MM.1S (cell line): ENCODE results near the gene SIDT1.

Source experiments
- DNase-seq: peaks from one replicate; pipeline ENCODE4 v3.0.0-alpha.2; 2015
- H2AFZ ChIP-seq: fragments of 300-600 bp; sonication (generic); 2 replicates; pipeline ENCODE4 v1.6.0; 2016; ENCODE audit warnings: antibody characterized with exemption, low read length
- H3F3A ChIP-seq: fragments of 300-600 bp; sonication (generic); 2 replicates; pipeline ENCODE4 v1.6.1; 2016; ENCODE audit warnings: mild to moderate bottlenecking, antibody characterized with exemption, low read length, moderate library complexity, mixed read lengths; ENCODE audit not compliant: insufficient read depth
- H3K27ac ChIP-seq: fragments of 300-600 bp; sonication (generic); 2 replicates; pipeline ENCODE4 v1.5.1; 2016; ENCODE audit warnings: mild to moderate bottlenecking, low read length
- H3K27me3 ChIP-seq: fragments of 300-600 bp; sonication (generic); replicated peaks from 2 replicates; pipeline ENCODE4 v1.6.0; 2016; ENCODE audit warnings: low read length; ENCODE audit not compliant: insufficient read depth
- H3K36me3 ChIP-seq: fragments of 300-600 bp; sonication (generic); replicated peaks from 2 replicates; pipeline ENCODE4 v1.6.1; 2016; ENCODE audit warnings: mild to moderate bottlenecking, low read length, mixed read lengths; ENCODE audit not compliant: insufficient read depth
- H3K4me1 ChIP-seq: fragments of 300-600 bp; sonication (generic); 2 replicates; pipeline ENCODE4 v1.6.1; 2016; ENCODE audit warnings: low read length, mixed read lengths
- H3K4me2 ChIP-seq: fragments of 300-600 bp; sonication (generic); 2 replicates; pipeline ENCODE4 v1.6.0; 2016; ENCODE audit warnings: low read depth, low read length
- H3K4me3 ChIP-seq: fragments of 300-600 bp; sonication (generic); 2 replicates; pipeline ENCODE4 v1.5.1; 2016; ENCODE audit warnings: low read length, mixed read lengths
- H3K79me2 ChIP-seq: fragments of 300-600 bp; sonication (generic); 2 replicates; pipeline ENCODE4 v1.6.1; 2016; ENCODE audit warnings: mixed run types, low read length, mixed read lengths
- H3K9ac ChIP-seq: fragments of 300-600 bp; sonication (generic); 2 replicates; pipeline ENCODE4 v1.6.1; 2016; ENCODE audit warnings: low read length, mixed read lengths
- H3K9me2 ChIP-seq: fragments of 300-600 bp; sonication (generic); replicated peaks from 2 replicates; pipeline ENCODE4 v1.6.1; 2016; ENCODE audit warnings: mild to moderate bottlenecking, low read length, mixed read lengths; ENCODE audit not compliant: insufficient read depth
- H3K9me3 ChIP-seq: fragments of 300-600 bp; sonication (generic); replicated peaks from 2 replicates; pipeline ENCODE4 v1.6.1; 2016; ENCODE audit warnings: mild to moderate bottlenecking, low read length, mixed read lengths; ENCODE audit not compliant: insufficient read depth
- H4K20me1 ChIP-seq: fragments of 300-600 bp; sonication (generic); 2 replicates; pipeline ENCODE4 v1.6.1; 2016; ENCODE audit warnings: mild to moderate bottlenecking, low read length, moderate library complexity, mixed read lengths; ENCODE audit not compliant: insufficient read depth
- CTCF ChIP-seq: fragments of 300-600 bp; sonication (generic); IDR thresholded peaks from 2 replicates; pipeline ENCODE4 v1.5.1; 2016; ENCODE audit warnings: antibody characterized with exemption, low read length, mixed read lengths
- EZH2 ChIP-seq: fragments of 300-600 bp; sonication (generic); optimal IDR thresholded peaks from 2 replicates; pipeline ENCODE3; 2017; ENCODE audit warnings: low read depth, mild to moderate bottlenecking, antibody characterized with exemption, low read length, mixed read lengths
- EZH2phosphoT487 ChIP-seq: fragments of 300-600 bp; sonication (generic); IDR thresholded peaks from 2 replicates; pipeline ENCODE4 v1.6.1; 2018; ENCODE audit warnings: antibody characterized with exemption, low read length

SIDT1 gene

GRCh38 chr3:113643583-113643982, 111.2 kb downstream of the SIDT1 start:
- DNase-seq: no peak
- TF ChIP-seq CTCF: no peak
- no peak for TF ChIP-seq EZH2phosphoT487
- no peak for TF ChIP-seq EZH2
- no peaks in the 10 kb centered on the region for H3K79me2 ChIP-seq
- H3K4me2 ChIP-seq: no peak overlapping the region
- H4K20me1 ChIP-seq: no peaks in the 10 kb centered on the region
- no peaks in the 10 kb centered on the region for H3F3A ChIP-seq
- H3K27me3 ChIP-seq: no peaks in the 10 kb centered on the region
- H3K4me1 ChIP-seq: peaks cover 6% of the 10 kb centered on the region; the same call in 1 of the 2 replicates
- H3K9me2 ChIP-seq: no peaks in the 10 kb centered on the region
- H3K9me3 ChIP-seq: no peaks in the 10 kb centered on the region
- H3K4me3 ChIP-seq: no peak overlapping the region
- H3K9ac ChIP-seq: no peak overlapping the region
- no peaks in the 10 kb centered on the region for H3K36me3 ChIP-seq
- no peak overlapping the region for H2AFZ ChIP-seq
- no peak overlapping the region for H3K27ac ChIP-seq

- H3K27me3 ChIP-seq: no peaks in the 10 kb centered on the region
- no peaks in the 10 kb centered on the region for H3K9me3 ChIP-seq
- no peaks in the 10 kb centered on the region for H3K79me2 ChIP-seq
- no peaks in the 10 kb centered on the region for H4K20me1 ChIP-seq
- H3F3A ChIP-seq: no peaks in the 10 kb centered on the region
- H2AFZ ChIP-seq: no peak overlapping the region
- H3K4me1 ChIP-seq: no peaks in the 10 kb centered on the region
- no peak for TF ChIP-seq EZH2
- no peak for TF ChIP-seq CTCF
- TF ChIP-seq EZH2phosphoT487: no peak
- no peak overlapping the region for H3K4me2 ChIP-seq
- H3K4me3 ChIP-seq: no peak overlapping the region
- DNase-seq: no peak
- H3K9ac ChIP-seq: no peak overlapping the region
- H3K36me3 ChIP-seq: no peaks in the 10 kb centered on the region
- H3K27ac ChIP-seq: no peak overlapping the region
- H3K9me2 ChIP-seq: no peaks in the 10 kb centered on the region
Measured at GRCh38 chr3:113648524-113648923, 116.2 kb downstream of the SIDT1 start.

DNA sequence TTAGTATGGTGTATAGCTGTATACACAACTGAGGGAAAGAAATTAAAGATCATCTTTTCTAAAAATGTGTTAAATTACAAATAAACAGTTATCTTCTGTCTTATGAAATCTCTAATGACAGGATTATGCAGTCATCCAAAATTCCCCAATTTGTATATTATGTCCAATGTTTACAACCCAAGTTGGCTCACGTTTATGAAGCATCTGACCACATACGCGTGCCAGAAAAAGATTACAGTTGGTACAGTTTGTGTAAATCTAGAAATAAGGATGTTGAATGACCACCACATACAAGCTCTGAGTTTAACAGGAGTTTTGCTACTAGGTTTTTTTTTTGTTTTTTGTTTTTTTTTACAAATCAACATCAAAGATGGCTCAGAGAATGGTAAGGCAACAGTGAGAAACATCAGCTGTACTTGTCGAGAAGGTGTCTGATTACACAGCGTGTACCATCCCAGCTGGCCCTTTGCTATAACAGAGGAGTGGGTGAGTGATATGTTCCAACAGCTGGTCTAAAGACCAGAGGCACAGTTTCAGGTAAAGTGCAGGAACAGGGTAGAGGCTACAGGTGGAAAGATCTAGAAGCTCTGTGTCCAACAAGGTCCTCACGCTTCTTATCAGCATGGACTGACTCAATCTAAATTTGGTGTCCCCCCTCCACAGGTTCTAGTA, 117.0 kb downstream of the SIDT1 start:
- Histone ChIP-seq H3F3A (no peaks in the 10 kb centered on the region), H2AFZ (no peak overlapping the region), H3K9me2 (no peaks in the 10 kb centered on the region), H3K36me3 (no peaks in the 10 kb centered on the region), H3K4me2 (no peak overlapping the region), H3K4me1 (no peaks in the 10 kb centered on the region), H4K20me1 (no peaks in the 10 kb centered on the region), H3K9me3 (no peaks in the 10 kb centered on the region), H3K27ac (no peak overlapping the region), H3K9ac (no peak overlapping the region), H3K4me3 (no peak overlapping the region), H3K79me2 (no peaks in the 10 kb centered on the region), H3K27me3 (no peaks in the 10 kb centered on the region)
- TF ChIP-seq CTCF (no peak), EZH2 (no peak), EZH2phosphoT487 (no peak)
- DNase-seq: no peak
